Mesodermal cell (in vitro differentiated cells): ENCODE results near the gene DERA.
"Not testable (repeated sequence)": the region's sequence is repeated elsewhere in the genome, so short reads cannot be mapped to it uniquely, and the experiment has no call there.

Source experiments
- H3K27ac ChIP-seq: 2 replicates; pipeline ENCODE4 v1.7.0; 2013; ENCODE audit warnings: mild to moderate bottlenecking, low read depth, low read length, moderate library complexity; ENCODE audit not compliant: severe bottlenecking
- H3K36me3 ChIP-seq: 2 replicates; pipeline ENCODE4 v1.7.1; 2013; ENCODE audit warnings: mild to moderate bottlenecking, low read length, moderate library complexity; ENCODE audit not compliant: control insufficient read depth, insufficient read depth
- H3K4me1 ChIP-seq: one replicate; pipeline ENCODE4 v1.7.1; 2013; ENCODE audit warnings: mild to moderate bottlenecking, low read length; ENCODE audit not compliant: insufficient read depth, control insufficient read depth, poor library complexity, severe bottlenecking
- H3K4me3 ChIP-seq: 2 replicates; pipeline ENCODE4 v1.7.0; 2013; ENCODE audit warnings: low read length, control low read depth, mild to moderate bottlenecking; ENCODE audit not compliant: insufficient read depth, poor library complexity, severe bottlenecking; ENCODE audit errors: extremely low read depth
- H3K9me3 ChIP-seq: 2 replicates; pipeline ENCODE4 v1.7.1; 2013; ENCODE audit warnings: mild to moderate bottlenecking, low read length, moderate library complexity; ENCODE audit not compliant: control insufficient read depth
- WGBS, 2 experiments: methylation state at CpG; one replicate each; pipeline ENCODE4 v1.1.5; 2013; ENCODE audit warnings: missing lambda C conversion rate in 2 of 2; ENCODE audit not compliant: insufficient coverage in 2 of 2; 5-methylcytosine and 5-hydroxymethylcytosine counted together

The DERA gene

GRCh38 chr12:16008421-16008824 lies 97.3 kb downstream of the DERA start:
- WGBS, 2 experiments, result 91 to 97% methylated on average over 7 of the region's 7 CpGs
- Histone ChIP-seq H3K9me3 (no peaks in the 10 kb centered on the region), H3K4me1 (no peaks in the 10 kb centered on the region)

GRCh38 chr12:16012117-16012516 lies 101.0 kb downstream of the DERA start:
- H3K9me3 ChIP-seq, result peaks cover 21% of the 10 kb centered on the region
- H3K36me3 ChIP-seq, result peaks cover 22% of the 10 kb centered on the region
- H3K4me1 ChIP-seq, result no peaks in the 10 kb centered on the region
- H3K4me3 ChIP-seq, result no peak overlapping the region
- no peak overlapping the region for H3K27ac ChIP-seq

More at GRCh38 chr12:16008421-16008824, 97.3 kb downstream of the DERA start:
- H3K27ac ChIP-seq, result no peak overlapping the region
- no peak overlapping the region for H3K4me3 ChIP-seq
- peaks cover 3% of the 10 kb centered on the region for H3K36me3 ChIP-seq

- WGBS, 2 experiments, result 75 to 100% methylated on average over 1 of the region's 1 CpG
Observed at GRCh38 chr12:16013722-16014121, 102.6 kb downstream of the DERA start.

GRCh38 chr12:16014394-16014793 lies 103.3 kb downstream of the DERA start:
- not testable (repeated sequence) for H3K4me1 ChIP-seq, H3K27ac ChIP-seq, H3K4me3 ChIP-seq
- peaks cover 26% of the 10 kb centered on the region for H3K36me3 ChIP-seq
- WGBS, 2 experiments, result 89 to 92% methylated on average over 6 of the region's 6 CpGs
- H3K9me3 ChIP-seq, result peaks cover 21% of the 10 kb centered on the region

More at GRCh38 chr12:16013722-16014121, 102.6 kb downstream of the DERA start:
- not testable (repeated sequence) for H3K27ac ChIP-seq, H3K4me3 ChIP-seq, H3K4me1 ChIP-seq
- Histone ChIP-seq H3K36me3 (peaks cover 24% of the 10 kb centered on the region), H3K9me3 (peaks cover 21% of the 10 kb centered on the region)

- no CpG with 5 or more reads among the region's 3 CpGs for WGBS, 2 experiments
- Histone ChIP-seq H3K36me3 (peaks cover 35% of the 10 kb centered on the region), H3K4me1 (no peaks in the 10 kb centered on the region), H3K27ac (no peak overlapping the region), H3K4me3 (no peak overlapping the region), H3K9me3 (peaks cover 39% of the 10 kb centered on the region)
Observed at GRCh38 chr12:16016748-16017147, 105.6 kb downstream of the DERA start.

- WGBS, 2 experiments, result 100% methylated on average over 1 of the region's 2 CpGs; no CpG with 5 or more reads in 1 of the 2 experiments
- Histone ChIP-seq H3K27ac (no peak overlapping the region), H3K4me3 (no peak overlapping the region), H3K4me1 (no peaks in the 10 kb centered on the region), H3K9me3 (peaks cover 39% of the 10 kb centered on the region), H3K36me3 (peaks cover 42% of the 10 kb centered on the region)
Observed at GRCh38 chr12:16018306-16018705, 107.2 kb downstream of the DERA start.

- Histone ChIP-seq H3K36me3 (peaks cover 41% of the 10 kb centered on the region), H3K9me3 (peaks cover 33% of the 10 kb centered on the region), H3K4me3 (no peak overlapping the region), H3K27ac (no peak overlapping the region), H3K4me1 (no peaks in the 10 kb centered on the region)
Observed at GRCh38 chr12:16019136-16019535, 108.0 kb downstream of the DERA start.

- no CpG with 5 or more reads among the region's 2 CpGs for WGBS, 2 experiments
- peaks cover 24% of the 10 kb centered on the region for H3K9me3 ChIP-seq
- H3K4me3 ChIP-seq, result no peak overlapping the region
Observed at GRCh38 chr12:16020031-16020430, 108.9 kb downstream of the DERA start.

GRCh38 chr12:16021026-16021425 lies 109.9 kb downstream of the DERA start:
- H3K4me3 ChIP-seq, result no peak overlapping the region
- H3K36me3 ChIP-seq, result peaks cover 27% of the 10 kb centered on the region
- 100% methylated on average over 1 of the region's 1 CpG for WGBS, 2 experiments
- no peak overlapping the region for H3K27ac ChIP-seq
- H3K9me3 ChIP-seq, result peaks cover 18% of the 10 kb centered on the region
- H3K4me1 ChIP-seq, result no peaks in the 10 kb centered on the region

More at GRCh38 chr12:16020031-16020430, 108.9 kb downstream of the DERA start:
- no peak overlapping the region for H3K27ac ChIP-seq
- peaks cover 32% of the 10 kb centered on the region for H3K36me3 ChIP-seq
- no peaks in the 10 kb centered on the region for H3K4me1 ChIP-seq

GRCh38 chr12:16021676-16022075 lies 110.5 kb downstream of the DERA start:
- peaks cover 27% of the 10 kb centered on the region for H3K36me3 ChIP-seq
- no peaks in the 10 kb centered on the region for H3K4me1 ChIP-seq
- H3K9me3 ChIP-seq, result peaks cover 18% of the 10 kb centered on the region
- H3K27ac ChIP-seq, result no peak overlapping the region
- WGBS, 2 experiments, result 84% methylated on average over 2 of the region's 2 CpGs; no CpG with 5 or more reads in 1 of the 2 experiments
- H3K4me3 ChIP-seq, result no peak overlapping the region

GRCh38 chr12:16027002-16027401 lies 115.9 kb downstream of the DERA start:
- Histone ChIP-seq H3K4me3 (no peak overlapping the region), H3K27ac (no peak overlapping the region), H3K9me3 (no peaks in the 10 kb centered on the region), H3K36me3 (peaks cover 8% of the 10 kb centered on the region), H3K4me1 (no peaks in the 10 kb centered on the region)
- no CpG with 5 or more reads among the region's 2 CpGs for WGBS, 2 experiments
